Thyroid gland (tissue), 4 donors: ENCODE data around the gene SNX10.

ENCODE experiments used
- POLR2A ChIP-seq, 2 donors: fragments of 450-650 bp; IDR thresholded peaks; one replicate each; pipeline ENCODE4 v1.6.1; 2017; ENCODE audit warnings: antibody characterized with exemption in 2 of 2, mild to moderate bottlenecking in 2 of 2, moderate library complexity in 1 of 2
- TF ChIP-seq, protein P1 (sequence below), 6 experiments: fragments of 200-600 bp in 3 of 6; fragments of 450-650 bp in 3 of 6; sonication (generic) in 3 of 6; IDR thresholded peaks; one replicate each; pipeline ENCODE4 v1.5.1; 2016 to 2019; ENCODE audit warnings: antibody characterized with exemption in 6 of 6, mild to moderate bottlenecking in 2 of 6, inconsistent platforms in 1 of 6, moderate library complexity in 1 of 6

DNA sequence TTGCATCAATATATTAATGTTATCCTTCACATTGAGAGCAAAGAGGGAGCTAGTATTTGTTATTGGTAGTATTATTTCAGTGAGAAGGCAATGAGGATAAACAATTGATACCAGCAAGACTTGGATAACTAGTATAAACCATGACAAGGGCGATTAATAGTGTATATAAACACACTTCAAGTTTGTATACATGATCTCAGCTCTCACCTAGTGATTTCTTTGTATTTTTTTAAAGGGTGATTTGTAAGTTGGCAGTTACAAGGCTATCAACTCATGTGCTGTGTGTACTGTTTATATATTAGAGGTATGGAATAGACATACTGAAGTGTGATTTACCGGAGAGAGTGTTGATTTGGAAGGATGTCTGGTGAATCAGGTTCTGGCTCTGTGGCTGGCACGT is 88.0 kb downstream of the SNX10 start:
- TF ChIP-seq, protein P1, sequence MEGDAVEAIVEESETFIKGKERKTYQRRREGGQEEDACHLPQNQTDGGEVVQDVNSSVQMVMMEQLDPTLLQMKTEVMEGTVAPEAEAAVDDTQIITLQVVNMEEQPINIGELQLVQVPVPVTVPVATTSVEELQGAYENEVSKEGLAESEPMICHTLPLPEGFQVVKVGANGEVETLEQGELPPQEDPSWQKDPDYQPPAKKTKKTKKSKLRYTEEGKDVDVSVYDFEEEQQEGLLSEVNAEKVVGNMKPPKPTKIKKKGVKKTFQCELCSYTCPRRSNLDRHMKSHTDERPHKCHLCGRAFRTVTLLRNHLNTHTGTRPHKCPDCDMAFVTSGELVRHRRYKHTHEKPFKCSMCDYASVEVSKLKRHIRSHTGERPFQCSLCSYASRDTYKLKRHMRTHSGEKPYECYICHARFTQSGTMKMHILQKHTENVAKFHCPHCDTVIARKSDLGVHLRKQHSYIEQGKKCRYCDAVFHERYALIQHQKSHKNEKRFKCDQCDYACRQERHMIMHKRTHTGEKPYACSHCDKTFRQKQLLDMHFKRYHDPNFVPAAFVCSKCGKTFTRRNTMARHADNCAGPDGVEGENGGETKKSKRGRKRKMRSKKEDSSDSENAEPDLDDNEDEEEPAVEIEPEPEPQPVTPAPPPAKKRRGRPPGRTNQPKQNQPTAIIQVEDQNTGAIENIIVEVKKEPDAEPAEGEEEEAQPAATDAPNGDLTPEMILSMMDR (IDR thresholded peaks at IDR 0.05): no peak
- no peak for TF ChIP-seq POLR2A (IDR thresholded peaks at IDR 0.05)
